H1 (cell line): ENCODE results near the gene PUS7L. TPM values are rescaled to one million over a fixed set of nuclear protein-coding genes. Genes with fewer than 3 reads are reported as not detected.

Source experiments
- PHF8 ChIP-seq: fragments of 200-600 bp; sonication (generic); conservative IDR thresholded peaks from 2 replicates; pipeline ENCODE4 v1.7.1; 2012; ENCODE audit warnings: low read depth, mild to moderate bottlenecking, inconsistent platforms, low read length, moderate library complexity
- RAD21 ChIP-seq, 2 experiments: IDR thresholded peaks in 1 of 2; conservative IDR thresholded peaks in 1 of 2; 2 replicates each; pipeline ENCODE4 v1.6.1; 2011; ENCODE audit warnings: low read depth in 2 of 2, low read length in 2 of 2, improper control_type of control experiment in 1 of 2, inconsistent platforms in 1 of 2, mild to moderate bottlenecking in 1 of 2, moderate library complexity in 1 of 2
- SIRT6 ChIP-seq: IDR thresholded peaks from one replicate; pipeline ENCODE4 v1.7.1; 2012; ENCODE audit warnings: low read length, inconsistent platforms
- TAF1 ChIP-seq: IDR thresholded peaks from 2 replicates; pipeline ENCODE4 v1.6.1; 2011; ENCODE audit warnings: mild to moderate bottlenecking, low read depth, low read length
- polyA plus RNA-seq, 7 experiments: library from polyadenylated mRNA; depleted of rRNA in 3 of 7; stranded (reverse) in 5 of 7; unstranded in 2 of 7; fragments of >200 nt in 5 of 7; fragments of 200-250 nt in 2 of 7; gene quantifications; 1 replicate in 5 of 7; 2 replicates in 1 of 7; 4 replicates in 1 of 7; pipeline versions ENCODE4 v1.2.1 to v1.2.3, GENCODE V29; 2011 to 2013; ENCODE audit warnings: missing spikeins in 2 of 7, mixed read lengths in 2 of 7
- total RNA-seq: library from RNA; stranded (reverse); fragmentation: NEBNext Ultra II Directional; extraction: Animal tissue kit (Norgen Biotek cat#: 25700); gene quantifications from 2 replicates; pipeline ENCODE4 v1.2.1, GENCODE V29; 2021

Gene PUS7L
- total and polyA plus RNA-seq, 2 of the 8 experiments (the other 6 are each of a cell fraction or from before 2014, with no cell fraction given) = 3.6 to 26.8 TPM

- TF ChIP-seq TAF1 (no peak), SIRT6 (no peak), PHF8 (no peak), RAD21 (IDR thresholded peaks at IDR 0.05 in 1 of 2, conservative IDR thresholded peaks at IDR 0.05 in 1 of 2; ENCODE audit: low read depth in 2 of 2, low read length in 2 of 2) (no peak)
These were observed 48.8 kb upstream of the PUS7L start (continued) for GRCh38 chr12:43807386-43807785.
